Hematopoietic multipotent progenitor cell treated with erythropoietin and hydrocortisone succinate and interleukin-3 and kit ligand, for 4 days (in vitro differentiated cells): ENCODE results near the gene NPPA.
"Not testable (repeated sequence)": the region's sequence is repeated elsewhere in the genome, so short reads cannot be mapped to it uniquely, and the experiment has no call there.

Experiments
- DNase-seq: peaks from one replicate; pipeline ENCODE4 v3.0.0-alpha.2; 2015

Gene NPPA

DNA sequence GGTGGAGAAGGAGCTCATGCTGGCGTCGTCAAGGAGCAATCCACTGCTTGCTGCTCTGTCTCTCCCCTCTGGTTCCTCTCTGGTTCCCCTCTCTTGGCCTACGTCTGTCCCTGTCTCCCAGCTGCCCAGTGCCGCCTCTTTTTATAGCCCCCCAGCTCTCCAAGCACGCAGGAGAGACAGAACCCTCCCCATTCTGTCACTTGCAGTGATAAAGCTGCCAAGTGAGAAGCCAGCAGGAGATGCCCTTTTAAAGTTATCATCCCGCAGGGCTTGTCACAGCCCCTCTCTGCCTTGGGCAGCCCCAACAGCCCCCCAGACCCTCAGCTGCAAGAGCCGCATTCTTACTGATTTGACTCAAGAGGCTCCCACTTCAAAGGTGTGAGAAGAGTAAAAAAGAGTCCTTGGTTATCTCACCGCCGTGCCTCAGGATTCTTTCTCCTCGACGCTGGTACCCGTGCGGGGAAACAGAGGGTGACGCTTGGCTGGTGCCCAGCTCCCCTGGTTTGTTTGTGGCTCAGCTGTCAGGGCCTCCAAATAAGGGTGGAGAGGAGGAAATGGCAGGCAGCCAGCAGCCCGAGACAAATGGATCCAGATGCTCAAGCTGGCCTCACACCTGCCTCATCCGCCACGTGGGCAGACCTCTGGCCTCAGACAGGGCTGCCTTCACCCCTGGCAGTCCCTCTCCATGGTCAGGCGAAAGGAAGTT, at the start of gene NPPA:
Gene NPPA (minus strand): TSS at position 117 of the 706 bp plus-strand sequence. CDS start 99 bp downstream, at position 18.
- peak; percentile 28 for DNase-seq

DNA sequence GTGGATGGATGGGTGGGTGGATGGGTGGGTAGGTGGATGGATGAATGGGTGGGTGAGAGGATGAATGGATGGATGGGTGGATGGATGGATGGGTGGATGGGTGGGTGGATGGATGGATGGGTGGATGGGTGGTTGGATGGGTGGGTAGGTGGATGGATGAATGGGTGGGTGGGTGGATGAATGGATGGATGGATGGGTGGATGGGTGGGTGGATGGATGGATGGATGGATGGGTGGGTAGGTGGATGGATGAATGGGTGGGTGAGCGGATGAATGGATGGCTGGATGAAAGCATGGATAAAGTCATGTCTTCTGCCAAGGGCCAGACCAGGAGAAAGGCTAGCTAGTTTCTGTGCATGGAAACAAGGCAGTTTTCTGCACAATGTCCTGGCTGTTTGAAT, 46.9 kb upstream of the NPPA start:
- DNase-seq = not testable (repeated sequence)

DNA sequence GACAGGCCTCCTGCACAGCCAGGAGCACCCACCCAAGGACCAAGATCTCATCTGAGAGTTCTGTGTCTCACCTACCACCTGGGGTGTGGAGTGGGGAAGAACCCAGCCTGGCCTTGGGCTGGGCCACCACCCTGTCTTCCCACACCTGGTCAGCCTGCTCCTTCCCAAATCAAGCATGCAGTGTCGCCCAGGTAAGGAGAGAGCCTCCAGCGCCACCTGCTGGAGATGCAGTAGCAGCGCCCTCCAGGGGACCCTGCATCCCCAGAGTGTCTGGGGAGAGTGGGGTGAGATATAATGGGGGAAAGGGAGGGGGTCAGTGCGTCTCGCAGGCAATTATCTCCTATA, 46.3 kb upstream of the NPPA start:
- DNase-seq = peak; percentile 77

DNA sequence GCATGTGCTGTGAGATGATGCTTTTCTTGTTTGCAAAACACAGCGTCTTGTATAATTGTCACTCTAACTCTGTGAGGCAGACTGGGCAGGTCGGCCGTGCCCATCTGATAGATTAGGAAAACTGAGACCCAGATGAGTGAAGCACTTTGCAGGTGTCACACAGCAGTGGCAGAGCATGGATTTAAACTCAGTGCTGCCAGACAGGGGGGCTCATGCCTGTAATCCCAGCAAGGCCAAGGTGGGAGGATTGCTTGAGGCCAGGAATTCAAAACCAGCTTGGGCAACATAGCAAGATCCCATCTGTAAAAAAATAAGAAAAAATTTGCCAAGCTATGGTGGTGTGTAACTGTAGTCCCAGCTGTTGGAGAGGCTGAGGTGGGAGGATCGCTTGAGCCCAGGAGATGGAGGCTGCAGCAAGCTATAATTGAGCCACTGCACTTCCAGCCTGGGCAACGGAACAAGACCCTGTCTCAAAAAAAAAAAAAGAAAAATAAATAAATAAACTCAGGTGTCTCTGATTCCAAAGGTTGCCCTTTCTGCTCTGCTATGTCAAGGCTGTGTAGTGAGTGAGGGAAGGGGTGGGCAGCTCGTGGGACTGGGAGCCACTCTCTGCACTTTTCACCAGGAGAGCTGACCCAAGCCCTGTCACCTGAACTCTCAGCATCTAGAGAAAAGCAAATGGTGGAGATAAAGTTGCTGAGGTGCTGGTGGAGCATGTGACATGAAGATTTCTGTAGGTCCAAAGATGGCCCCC, 44.0 kb upstream of the NPPA start:
- DNase-seq = no peak

DNA sequence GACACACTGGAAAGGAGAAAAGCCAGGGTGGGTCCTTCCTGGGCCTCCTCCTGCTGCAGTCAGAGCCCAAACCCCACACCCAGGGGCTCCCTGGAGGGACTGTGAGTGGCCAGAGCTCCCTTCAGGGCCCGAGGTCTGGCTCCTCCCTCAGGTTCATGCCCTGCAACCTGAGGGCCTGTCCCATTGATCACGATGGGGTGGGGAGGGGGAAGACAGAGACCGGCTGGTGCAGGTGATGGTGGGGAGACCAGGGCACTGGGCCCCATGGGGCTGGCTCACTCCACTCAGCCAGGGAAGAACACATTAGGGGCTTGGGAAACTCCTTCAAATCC, 41.3 kb upstream of the NPPA start:
- no peak for DNase-seq

DNA sequence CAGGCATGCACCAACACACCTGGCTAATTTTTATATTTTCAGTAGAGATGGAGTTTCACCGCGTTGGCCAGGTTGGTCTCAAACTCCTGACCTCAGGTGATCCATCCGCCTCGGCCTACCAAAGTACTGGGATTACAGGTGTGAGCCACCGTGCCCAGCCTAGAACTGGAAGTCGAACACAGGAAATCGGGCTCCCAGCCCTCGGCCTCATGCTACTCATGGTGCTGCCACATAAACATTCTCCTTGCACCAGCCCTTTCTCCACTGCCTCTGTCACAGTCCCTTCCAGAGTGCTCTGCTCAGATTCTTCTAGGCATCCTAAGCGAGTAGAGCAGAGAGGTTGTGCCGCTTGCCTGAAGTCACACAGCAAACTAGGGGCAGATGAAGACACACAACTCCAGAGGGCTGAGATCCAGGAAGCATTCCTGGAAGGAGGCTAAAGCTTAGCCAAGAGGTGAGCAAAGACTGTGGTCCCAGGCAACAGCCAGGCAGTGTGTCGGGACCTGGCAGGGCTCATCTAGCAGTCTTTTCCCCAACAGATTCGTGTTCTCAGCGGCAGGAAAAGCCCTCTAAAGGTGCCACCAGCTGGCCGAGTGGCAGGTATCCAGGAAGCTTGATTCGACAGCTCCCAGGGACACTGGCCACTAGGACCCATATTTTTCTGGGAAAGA, 40.8 kb upstream of the NPPA start:
- DNase-seq = no peak

DNA sequence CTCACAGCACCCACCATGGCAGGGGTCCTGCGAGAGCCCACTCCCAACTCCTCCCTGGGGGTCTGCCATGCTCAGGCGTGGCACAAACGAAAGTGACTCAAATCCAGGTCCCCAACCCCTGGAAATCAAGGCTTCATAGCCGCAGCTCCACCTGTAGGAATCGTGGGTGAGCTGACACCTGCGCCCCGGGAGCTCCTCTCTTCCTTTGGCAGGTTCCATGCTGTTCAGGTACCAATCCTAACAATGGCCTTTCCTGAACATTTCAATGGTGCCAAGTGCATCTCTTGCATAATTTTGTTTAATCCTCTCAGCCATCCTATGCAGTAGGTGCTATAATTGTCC, 40.1 kb upstream of the NPPA start:
- no peak for DNase-seq

DNA sequence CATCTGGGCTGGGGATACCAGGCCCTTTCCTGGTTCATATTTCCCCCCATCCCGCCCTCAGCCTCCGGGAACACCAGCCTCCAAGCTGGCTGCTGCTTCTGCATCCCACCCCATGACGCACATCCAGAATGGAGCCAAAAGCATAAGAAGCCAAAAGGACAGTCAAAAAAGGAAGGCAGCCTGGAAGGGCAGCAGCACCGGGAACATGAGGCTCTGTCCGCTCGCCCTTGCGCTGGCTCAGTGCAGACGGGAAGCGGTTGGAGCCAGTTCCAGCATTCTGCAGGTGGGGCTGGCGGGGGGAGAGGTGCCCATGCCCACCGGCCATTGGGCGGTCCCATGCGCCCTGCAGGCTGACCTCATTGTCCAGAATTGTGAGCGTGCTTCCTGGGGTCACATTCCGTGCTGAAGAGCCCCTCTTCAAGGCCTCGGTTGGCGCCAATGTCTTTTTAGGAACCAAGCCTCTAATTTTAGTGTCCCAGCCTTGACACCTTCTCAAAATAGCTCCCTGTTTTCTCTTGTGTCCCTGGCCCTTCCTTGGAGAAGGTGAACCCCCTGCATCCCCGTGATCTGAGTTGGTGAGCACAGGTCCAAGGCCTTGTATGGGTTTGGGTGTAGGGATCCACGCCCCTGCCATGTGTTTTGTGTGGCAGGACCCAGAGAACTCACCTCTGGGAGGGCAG, 39.5 kb upstream of the NPPA start:
- no peak for DNase-seq

DNA sequence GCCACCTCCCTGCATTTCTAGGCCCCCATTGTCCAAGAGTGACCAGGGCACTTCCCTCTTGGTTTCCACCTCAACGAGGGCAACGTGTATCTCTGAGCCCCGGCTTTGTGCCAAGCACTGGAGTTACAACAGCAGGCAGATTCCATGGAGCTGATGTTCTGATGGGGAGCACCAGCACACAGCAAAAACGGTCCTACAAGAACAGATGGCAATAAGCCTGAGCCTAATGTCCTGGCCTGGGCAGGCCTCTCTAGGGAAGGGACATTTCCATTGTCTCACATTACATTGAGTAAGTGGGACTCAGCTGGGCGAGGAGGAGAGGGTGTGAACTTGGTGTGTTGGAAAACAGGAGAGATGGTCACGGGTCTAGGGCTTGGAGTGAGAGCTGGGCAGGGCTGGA, 38.3 kb upstream of the NPPA start:
- no peak for DNase-seq

DNA sequence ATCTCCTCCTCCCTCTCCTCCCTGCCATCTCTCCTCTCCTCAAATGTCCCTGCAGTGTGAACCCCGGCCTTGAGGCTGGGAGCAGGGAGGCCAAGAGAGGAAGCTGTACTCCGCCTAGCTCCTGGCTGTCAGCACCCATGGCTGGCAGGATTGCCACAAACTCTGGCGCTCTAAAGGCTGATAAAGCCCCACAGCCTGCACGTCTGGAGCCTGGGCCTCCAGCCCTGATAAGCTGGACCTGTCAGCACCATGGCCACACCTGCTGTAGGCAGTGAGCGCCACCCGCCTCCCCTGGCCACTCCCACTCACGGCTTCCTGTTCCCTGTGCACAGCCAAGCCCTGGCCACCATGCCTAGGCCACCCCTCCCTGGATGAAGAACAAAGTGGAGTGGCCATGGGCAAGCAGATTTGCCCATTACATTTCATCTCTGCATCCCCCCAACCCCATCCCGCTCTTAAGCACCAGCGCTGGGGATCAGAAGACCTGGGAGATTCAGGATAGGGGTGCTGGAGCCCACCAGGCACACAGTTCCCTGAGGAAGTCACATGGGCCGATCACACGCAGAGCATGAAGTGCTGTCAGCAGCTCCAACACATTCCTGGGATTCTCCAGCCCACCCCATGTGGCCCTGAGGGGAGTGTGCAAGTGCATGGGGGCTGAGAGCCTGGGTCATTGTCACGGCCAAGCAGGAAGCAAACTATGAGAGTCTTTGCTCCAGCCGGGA, 35.4 kb upstream of the NPPA start:
- DNase-seq = peak; percentile 95

DNA sequence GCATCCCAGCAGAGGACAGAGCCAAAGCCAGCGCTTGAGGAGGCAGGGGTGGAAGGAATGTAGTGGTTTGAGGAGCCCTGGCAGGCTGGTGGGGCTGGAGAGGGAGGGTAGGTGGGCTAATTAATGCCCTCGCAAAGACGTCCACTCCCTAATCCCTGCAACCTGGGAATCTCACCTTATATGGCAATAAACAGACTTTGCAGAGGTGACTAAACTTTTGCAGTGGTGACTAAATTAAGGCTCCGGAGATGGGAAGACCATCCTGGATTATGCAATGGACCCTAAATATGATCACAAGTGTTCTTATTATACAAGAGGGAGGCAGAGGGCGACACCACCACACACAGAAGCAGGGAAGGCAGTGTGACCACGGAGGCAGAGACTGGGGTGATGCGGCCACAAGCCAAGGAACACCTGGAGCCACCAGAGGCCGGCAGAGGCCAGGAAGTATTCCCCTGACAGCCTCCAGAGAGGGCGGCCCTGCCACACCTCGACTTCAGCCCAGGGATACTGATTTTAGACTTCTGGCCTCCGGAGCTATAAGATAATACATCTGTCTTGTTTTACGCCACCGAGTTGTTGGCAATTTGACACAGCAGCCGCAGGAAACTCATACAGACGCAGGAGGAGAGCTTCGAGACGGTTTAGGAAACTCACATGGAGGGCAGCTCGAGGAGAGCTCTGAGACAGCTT, 34.3 kb upstream of the NPPA start:
- DNase-seq = peak; percentile 15

DNA sequence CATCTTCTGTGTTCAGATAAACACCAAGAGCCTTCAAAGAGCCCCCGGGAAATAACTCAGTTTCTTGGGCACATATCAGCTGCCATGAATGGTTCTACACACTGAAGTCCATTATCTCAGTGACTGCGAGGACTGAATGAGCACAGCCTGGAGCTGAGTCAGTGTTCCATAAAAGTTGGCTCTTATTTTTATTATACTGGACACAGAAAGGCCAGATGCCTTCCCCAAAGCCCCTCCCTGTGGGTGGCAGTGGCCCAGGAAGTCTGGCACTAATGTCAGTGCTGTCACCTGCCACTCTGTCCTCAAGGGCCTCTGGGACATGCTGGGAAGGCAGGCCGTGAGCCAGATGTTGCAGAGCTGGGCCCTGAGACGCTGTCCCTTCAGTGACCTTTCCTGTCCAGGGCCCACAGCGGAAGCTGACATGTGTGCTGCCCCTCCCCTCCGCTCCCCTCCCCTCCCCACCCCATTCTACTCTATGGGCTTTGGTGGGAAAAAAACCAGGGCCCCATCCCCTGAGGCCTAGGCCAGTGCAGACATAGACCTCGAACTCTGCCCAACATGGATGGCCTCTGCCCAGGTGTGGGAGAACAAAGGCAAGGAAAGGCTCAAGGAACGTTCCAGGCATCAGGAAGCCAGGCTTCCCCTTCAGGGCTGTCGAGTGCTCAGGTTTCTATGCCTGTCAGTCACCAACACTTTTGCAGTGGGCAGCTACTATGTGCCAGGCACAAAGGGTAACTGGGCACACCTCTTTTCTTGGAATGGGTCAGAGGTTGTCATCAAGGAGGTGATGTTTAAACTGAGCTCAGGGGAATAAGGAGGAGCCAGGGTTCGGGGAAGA, 33.5 kb upstream of the NPPA start:
- no peak for DNase-seq

DNA sequence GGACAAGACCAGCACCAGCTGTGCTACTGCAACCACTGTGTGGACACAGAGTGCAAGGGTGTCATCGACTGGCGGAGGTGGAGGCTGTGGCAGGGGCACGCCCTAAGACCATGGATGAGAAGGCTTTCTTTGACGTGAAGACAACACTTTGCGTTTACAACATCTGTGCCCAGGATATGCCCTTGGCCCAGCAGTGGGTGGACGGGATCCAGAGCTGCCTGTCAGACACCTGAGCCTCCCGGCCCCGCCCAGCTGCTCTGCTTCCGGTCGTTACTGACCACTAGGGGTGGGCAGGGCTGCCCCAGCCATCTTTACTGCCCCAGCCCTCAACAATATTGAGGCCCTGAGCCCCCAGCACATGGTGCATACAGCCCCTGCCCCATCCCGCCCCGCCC, 32.6 kb upstream of the NPPA start:
- DNase-seq = no peak

DNA sequence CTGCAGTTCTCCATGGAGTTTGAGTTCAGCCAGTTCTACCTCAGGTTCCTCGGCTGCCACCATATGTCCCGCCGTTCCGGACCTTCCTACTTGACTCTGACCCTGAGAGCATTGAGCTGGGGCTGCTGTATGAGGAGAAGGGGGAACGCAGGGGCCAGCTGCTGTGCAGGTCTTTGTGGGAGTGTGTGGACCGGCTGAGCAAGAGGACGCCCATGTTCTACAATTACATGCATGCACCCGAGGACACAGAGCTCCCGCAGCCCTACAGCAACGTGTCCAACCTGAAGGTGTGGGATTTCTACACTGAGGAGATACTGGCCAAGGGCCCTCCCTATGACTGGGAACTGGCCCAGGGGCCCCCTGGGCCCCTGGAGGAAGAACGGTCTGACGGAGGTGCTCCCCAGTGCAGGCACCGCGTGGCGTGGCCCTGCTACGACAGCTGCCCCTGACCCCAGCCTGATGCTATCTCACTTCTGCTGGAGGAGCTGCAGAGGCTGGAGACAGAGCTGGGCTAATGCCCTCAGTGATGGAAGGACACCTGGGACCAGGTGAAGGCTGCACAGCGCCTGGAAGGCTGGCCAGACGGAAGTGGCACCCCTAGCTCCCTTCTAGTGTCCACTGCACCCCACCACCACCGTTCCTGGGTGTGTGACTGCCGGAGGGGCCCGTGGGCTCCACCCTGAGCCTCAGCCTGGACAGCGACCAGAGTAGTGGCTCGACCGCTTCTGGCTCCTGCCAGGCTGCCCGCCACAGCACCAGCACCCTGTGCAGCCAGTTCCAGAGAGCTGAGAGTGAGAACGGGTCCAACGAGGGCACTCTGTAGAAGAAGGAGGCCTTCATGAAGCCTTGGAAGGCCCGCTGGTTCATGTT, 32.0 kb upstream of the NPPA start:
- DNase-seq = no peak

DNA sequence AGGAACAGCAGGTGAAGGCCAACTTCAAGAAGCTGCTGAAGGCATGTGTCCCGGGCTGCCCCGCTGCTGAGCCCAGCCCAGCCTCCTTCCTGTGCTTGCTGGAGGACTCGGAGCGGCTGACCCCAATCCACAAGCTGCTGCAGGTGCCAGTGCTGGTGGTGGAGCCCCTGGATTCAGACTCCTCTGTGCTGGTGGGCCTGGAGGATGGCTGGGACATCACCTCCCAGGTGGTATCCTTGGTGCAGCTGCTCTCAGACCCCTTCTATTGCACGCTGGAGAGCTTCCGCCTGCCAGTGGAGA, 31.3 kb upstream of the NPPA start:
- DNase-seq = no peak

DNA sequence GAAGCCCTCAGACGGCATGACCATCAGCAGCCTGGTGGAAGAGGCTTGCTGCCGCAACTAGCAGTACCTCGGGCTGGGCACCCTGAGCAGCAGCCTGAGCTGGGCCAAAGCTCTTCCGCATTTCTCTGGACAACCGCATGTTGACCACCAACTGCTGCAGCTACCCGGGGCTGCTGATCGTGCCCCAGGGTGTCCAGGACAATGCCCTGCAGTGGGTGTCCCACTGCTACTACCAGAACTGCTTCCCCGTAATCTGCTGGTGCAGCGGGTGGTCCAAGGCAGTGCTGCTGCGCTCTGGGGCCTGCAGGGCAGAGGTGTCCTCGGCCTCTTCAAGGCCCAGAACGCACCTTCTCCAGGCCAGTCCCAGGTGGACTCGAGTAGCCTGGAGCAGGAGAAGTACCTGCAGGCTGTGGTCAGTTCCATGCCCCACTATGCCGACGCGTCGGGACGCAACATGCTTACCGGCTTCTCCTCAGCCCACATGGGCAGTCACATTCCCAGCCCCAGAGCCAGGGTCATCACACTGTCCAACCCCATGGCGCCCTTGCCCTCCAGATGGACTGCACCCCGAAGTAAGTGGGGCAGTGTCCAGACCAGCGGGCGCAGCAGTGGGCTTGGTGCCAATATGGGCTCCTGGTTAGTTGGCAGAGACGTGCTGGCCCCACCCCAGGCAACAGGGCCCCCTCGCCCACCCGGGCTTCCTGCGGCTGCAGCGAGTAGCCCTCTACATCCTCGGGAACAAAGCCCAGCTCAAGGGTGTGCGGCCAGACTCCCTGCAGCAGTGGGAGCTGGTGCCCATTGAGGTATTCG, 30.7 kb upstream of the NPPA start:
- DNase-seq = no peak

DNA sequence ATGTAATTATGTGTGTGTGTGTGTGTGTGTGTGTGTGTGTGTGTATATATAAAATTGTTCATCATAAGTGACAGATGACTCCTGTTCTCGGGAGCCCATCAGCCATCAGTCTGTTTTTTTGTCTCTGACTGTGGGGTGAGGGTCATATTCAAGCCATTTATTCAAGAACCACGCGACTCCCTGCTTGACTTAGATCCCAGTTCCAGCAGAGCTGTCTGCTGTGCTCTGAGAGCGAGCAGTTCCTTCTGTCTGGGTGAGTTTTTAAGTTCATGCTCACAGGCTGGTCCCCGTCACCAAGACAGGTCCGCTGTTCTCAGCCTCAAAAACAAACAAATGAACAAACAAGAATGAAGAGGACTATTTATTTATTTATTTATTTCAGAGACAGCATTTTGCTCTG, 29.5 kb upstream of the NPPA start:
- no peak for DNase-seq

DNA sequence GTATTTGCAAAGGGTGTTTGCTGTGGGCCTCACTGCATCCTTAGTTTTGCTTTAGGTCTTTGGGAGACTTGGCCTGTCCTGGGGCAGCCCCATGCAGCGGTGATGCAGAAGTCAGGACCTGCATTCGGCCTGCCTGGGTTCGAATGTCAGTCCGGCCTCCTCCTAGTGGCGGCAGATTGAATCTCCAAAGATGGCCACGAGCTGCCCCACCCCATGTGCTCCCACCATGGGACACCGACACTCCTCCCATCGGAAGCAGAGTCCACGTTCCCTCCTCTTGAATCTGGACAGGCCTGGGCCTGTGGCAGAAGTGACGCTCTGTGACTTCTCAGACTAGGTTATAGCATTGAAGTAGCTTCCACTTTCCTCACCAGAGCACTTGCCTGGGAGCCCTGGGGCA, 27.5 kb upstream of the NPPA start:
- no peak for DNase-seq

DNA sequence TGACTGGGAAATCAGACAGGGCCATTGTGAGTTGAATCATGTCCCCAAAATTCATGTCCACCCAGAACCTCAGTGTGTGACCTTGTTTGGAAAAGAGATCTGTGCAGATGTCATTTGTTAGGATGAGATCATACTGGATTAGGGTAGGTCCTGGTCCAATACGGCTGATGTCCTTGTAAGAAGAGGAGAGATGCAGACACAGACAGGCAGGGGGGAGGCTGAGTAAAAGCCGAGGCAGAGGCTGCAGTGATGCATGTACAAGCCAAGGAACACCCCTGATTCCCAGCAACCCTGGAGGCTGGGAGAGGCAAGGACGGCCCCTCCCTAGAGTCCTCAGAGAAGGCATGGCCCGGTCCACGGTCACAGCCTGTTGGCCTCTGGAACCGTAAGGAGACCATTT, 27.0 kb upstream of the NPPA start:
- no peak for DNase-seq

DNA sequence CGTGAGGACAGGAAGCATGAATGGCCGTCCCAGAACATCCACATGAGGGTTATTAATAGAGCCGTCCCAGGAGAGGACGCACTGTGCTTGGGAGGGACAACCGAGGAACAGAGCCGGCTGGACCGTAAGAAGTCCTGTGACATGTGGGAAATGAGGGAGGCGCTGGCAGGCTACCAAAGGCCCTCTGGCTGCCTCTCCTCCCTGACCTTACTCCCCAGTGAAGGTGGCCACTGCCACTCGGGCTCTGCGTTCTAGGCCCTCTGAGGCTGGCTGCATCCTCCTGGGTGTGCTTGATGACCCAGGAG, 26.6 kb upstream of the NPPA start:
- DNase-seq = no peak
